IMR-90 (cell line): ENCODE data around the gene SLC33A1. TPM values are rescaled to one million over a fixed set of nuclear protein-coding genes. Genes with fewer than 3 reads are reported as not detected.

ENCODE experiments used
- ATAC-seq: fragments of 200-7000 bp; cut with Tn5 transposase; 2 replicates; pipeline ENCODE4 v1.9.1; 2020; ENCODE audit warnings: low read depth, mild to moderate bottlenecking, moderate library complexity
- Bru-seq: library from RNA; stranded (reverse); fragments of 400-500 nt; gene quantifications from one replicate; lab custom pipeline; 2021; lab: Mats Ljungman, UMichigan
- BruChase-seq, 2 experiments: library from RNA; stranded (reverse); fragments of 400-500 nt; gene quantifications; one replicate each; lab custom pipeline; 2021; lab: Mats Ljungman, UMichigan
- BruUV-seq: library from RNA; stranded (reverse); fragments of 400-500 nt; replicated peaks from 2 replicates; lab custom pipeline; 2021; lab: Mats Ljungman, UMichigan
- CTCF ChIA-PET: fragments of 300-600 bp; formaldehyde crosslinking; extraction: SDS; loops from one replicate; lab custom pipeline; 2021; ENCODE audit warnings: antibody characterized with exemption; lab: Yijun Ruan, JAX
- POLR2A ChIA-PET: fragments of 300-600 bp; sonication (Branson Sonifier 250); formaldehyde crosslinking; loops from one replicate; lab custom pipeline; 2022; ENCODE audit warnings: antibody characterized with exemption; ENCODE audit not compliant: unreplicated experiment; lab: Charles Lee
- DNase-seq: peaks from one replicate; pipeline ENCODE4 v3.0.0; 2013
- H2AFZ ChIP-seq: replicated peaks from 2 replicates; pipeline ENCODE3; 2013; ENCODE audit warnings: low read length, mild to moderate bottlenecking; ENCODE audit not compliant: poor library complexity
- H2AK5ac ChIP-seq: 2 replicates; pipeline ENCODE4 v1.6.1; 2013; ENCODE audit warnings: low read depth, low read length, inconsistent platforms
- H2AK9ac ChIP-seq: replicated peaks from 2 replicates; pipeline ENCODE3; 2013; ENCODE audit warnings: mild to moderate bottlenecking, low read depth, low read length, moderate library complexity; ENCODE audit not compliant: poor library complexity
- H2BK120ac ChIP-seq: 2 replicates; pipeline ENCODE4 v1.6.1; 2013; ENCODE audit warnings: low read depth, low read length, inconsistent platforms
- H2BK15ac ChIP-seq: 3 replicates; pipeline ENCODE4 v1.6.1; 2013; ENCODE audit warnings: low read depth, low read length, inconsistent platforms
- H2BK20ac ChIP-seq: 2 replicates; pipeline ENCODE4 v1.6.1; 2013; ENCODE audit warnings: low read depth, mild to moderate bottlenecking, inconsistent platforms, low read length, moderate library complexity
- H2BK5ac ChIP-seq: 2 replicates; pipeline ENCODE4 v1.6.1; 2013; ENCODE audit warnings: mild to moderate bottlenecking, low read depth, low read length, inconsistent platforms; ENCODE audit not compliant: poor library complexity, severe bottlenecking
- H3K14ac ChIP-seq: replicated peaks from 2 replicates; pipeline ENCODE4 v1.6.1; 2013; ENCODE audit warnings: low read depth, low read length, inconsistent platforms
- H3K18ac ChIP-seq: 2 replicates; pipeline ENCODE4 v1.6.1; 2013; ENCODE audit warnings: low read depth, low read length, control low read depth
- H3K23ac ChIP-seq: 2 replicates; pipeline ENCODE4 v1.6.1; 2013; ENCODE audit warnings: low read depth, low read length, inconsistent platforms
- H3K27ac ChIP-seq: 2 replicates; pipeline ENCODE4 v1.5.1; 2013; ENCODE audit warnings: mild to moderate bottlenecking, control low read depth, low read length; ENCODE audit not compliant: insufficient read depth
- H3K27me3 ChIP-seq: 2 replicates; pipeline ENCODE4 v1.6.1; 2013; ENCODE audit warnings: low read length; ENCODE audit not compliant: control insufficient read depth, insufficient read depth
- H3K36me3 ChIP-seq: 2 replicates; pipeline ENCODE4 v1.6.1; 2013; ENCODE audit warnings: low read length, mixed read lengths; ENCODE audit not compliant: control insufficient read depth, insufficient read depth
- H3K4ac ChIP-seq: 2 replicates; pipeline ENCODE4 v1.6.1; 2013; ENCODE audit warnings: low read depth, low read length, inconsistent platforms
- H3K4me1 ChIP-seq: 2 replicates; pipeline ENCODE4 v1.6.1; 2013; ENCODE audit warnings: low read length, mixed read lengths; ENCODE audit not compliant: control insufficient read depth, insufficient read depth
- H3K4me2 ChIP-seq: 2 replicates; pipeline ENCODE4 v1.6.1; 2013; ENCODE audit warnings: low read depth, mild to moderate bottlenecking, control low read depth, low read length, moderate library complexity
- H3K4me3 ChIP-seq: 2 replicates; pipeline ENCODE4 v1.5.1; 2013; ENCODE audit warnings: low read depth, mild to moderate bottlenecking, control low read depth, low read length, moderate library complexity; ENCODE audit not compliant: insufficient read depth
- H3K56ac ChIP-seq: 2 replicates; pipeline ENCODE4 v1.6.1; 2013; ENCODE audit warnings: low read length, inconsistent platforms; ENCODE audit not compliant: insufficient read depth; ENCODE audit errors: extremely low read depth
- H3K79me1 ChIP-seq, 2 experiments: 2 replicates each; pipeline ENCODE4 v1.6.1; 2013; ENCODE audit warnings: low read length in 2 of 2, inconsistent platforms in 1 of 2, low read depth in 1 of 2
- H3K9ac ChIP-seq: 2 replicates; pipeline ENCODE4 v1.6.1; 2013; ENCODE audit warnings: low read depth, low read length, control low read depth
- H3K9me1 ChIP-seq: 2 replicates; pipeline ENCODE4 v1.6.1; 2013; ENCODE audit warnings: low read length, inconsistent platforms; ENCODE audit not compliant: insufficient read depth
- H3K9me3 ChIP-seq: 2 replicates; pipeline ENCODE4 v1.6.1; 2013; ENCODE audit warnings: low read length; ENCODE audit not compliant: control insufficient read depth, insufficient read depth
- H4K20me1 ChIP-seq: 2 replicates; pipeline ENCODE4 v1.6.1; 2013; ENCODE audit warnings: low read length, inconsistent platforms; ENCODE audit not compliant: insufficient read depth
- H4K5ac ChIP-seq: 2 replicates; pipeline ENCODE4 v1.6.1; 2013; ENCODE audit warnings: mild to moderate bottlenecking, low read depth, low read length, control low read depth
- H4K8ac ChIP-seq, 2 experiments: 2 replicates each; pipeline ENCODE4 v1.6.1; 2013; ENCODE audit warnings: low read depth in 2 of 2, low read length in 2 of 2, control low read depth in 1 of 2, inconsistent platforms in 1 of 2
- H4K91ac ChIP-seq: 2 replicates; pipeline ENCODE4 v1.6.1; 2013; ENCODE audit warnings: low read depth, low read length, inconsistent platforms; ENCODE audit not compliant: insufficient read depth
- BHLHE40 ChIP-seq: fragments of 150-350 bp; IDR thresholded peaks from 2 replicates; pipeline ENCODE4 v1.6.1; 2016; ENCODE audit warnings: mild to moderate bottlenecking, low read depth, low read length
- CEBPB ChIP-seq: IDR thresholded peaks from 2 replicates; pipeline ENCODE4 v1.6.1; 2012; ENCODE audit warnings: low read depth, low read length, improper control_type of control experiment
- ELK1 ChIP-seq: fragments of 150-350 bp; IDR thresholded peaks from 2 replicates; pipeline ENCODE4 v1.6.1; 2016; ENCODE audit warnings: low read depth, mild to moderate bottlenecking, low read length, moderate library complexity, borderline replicate concordance
- FOS ChIP-seq: fragments of 150-350 bp; IDR thresholded peaks from 2 replicates; pipeline ENCODE4 v1.6.1; 2016; ENCODE audit warnings: low read depth, low read length
- MXI1 ChIP-seq: IDR thresholded peaks from 2 replicates; pipeline ENCODE4 v1.6.1; 2012; ENCODE audit warnings: low read depth, mild to moderate bottlenecking, low read length, moderate library complexity, borderline replicate concordance
- RAD21 ChIP-seq: IDR thresholded peaks from 2 replicates; pipeline ENCODE4 v1.6.1; 2012; ENCODE audit warnings: low read length, improper control_type of control experiment
- RCOR1 ChIP-seq: IDR thresholded peaks from 2 replicates; pipeline ENCODE4 v1.6.1; 2012; ENCODE audit warnings: mild to moderate bottlenecking, low read length, improper control_type of control experiment; ENCODE audit not compliant: insufficient replicate concordance
- RFX5 ChIP-seq: IDR thresholded peaks from 2 replicates; pipeline ENCODE4 v1.8.0; 2012; ENCODE audit warnings: low read depth, mild to moderate bottlenecking, low read length, moderate library complexity
- WGBS, 2 experiments: methylation state at CpG; one replicate each; pipeline versions ENCODE4 v1.1.5 to v1.1.7; 2013; ENCODE audit warnings: missing lambda C conversion rate in 2 of 2; ENCODE audit not compliant: insufficient read length in 1 of 2; ENCODE audit errors: extremely low coverage in 2 of 2; 5-methylcytosine and 5-hydroxymethylcytosine counted together
- dilution Hi-C: fragments of 300-500 bp; cut with HindIII; formaldehyde crosslinking; loops from one replicate; pipeline ENCODE4 v1.14.3; 2018; ENCODE audit warnings: low sequenced_read_pairs; ENCODE audit not compliant: unreplicated experiment
- in situ Hi-C: fragments of 300-500 bp; cut with MboI; formaldehyde crosslinking; loops from 3 replicates; pipeline ENCODE4 v1.14.3; 2019; ENCODE audit warnings: low sequenced_read_pairs, inconsistent platforms, mixed read lengths
- intact Hi-C: fragments of 100-400 bp; cut with micrococcal nuclease; formaldehyde crosslinking; loops from 2 replicates; pipeline ENCODE4 v1.10.0; 2022
- long read RNA-seq: library from polyadenylated mRNA; unstranded; transcript quantifications from one replicate; pipeline ENCODE4 v2.0.0, GENCODE V29; 2021; ENCODE audit not compliant: unreplicated experiment
- polyA plus RNA-seq, 3 experiments: library from polyadenylated mRNA; depleted of rRNA; stranded (reverse); fragments of >200 nt; gene quantifications; 2 replicates each; pipeline ENCODE4 v1.2.3, GENCODE V29; 2012; ENCODE audit warnings: low replicate concordance in 1 of 3
- total RNA-seq: library from RNA; depleted of rRNA; stranded (reverse); fragments of >200 nt; gene quantifications from 2 replicates; pipeline ENCODE4 v1.2.3, GENCODE V29; 2012; rRNA removed
- TF ChIP-seq, protein P1 (sequence below): conservative IDR thresholded peaks from 2 replicates; pipeline ENCODE4 v1.5.1; 2012; ENCODE audit warnings: mild to moderate bottlenecking, low read depth, low read length, improper control_type of control experiment
- TF ChIP-seq, protein P2 (sequence below): fragments of 150-350 bp; IDR thresholded peaks from 2 replicates; pipeline ENCODE4 v1.6.1; 2017; ENCODE audit warnings: mild to moderate bottlenecking, antibody characterized with exemption, low read length, low read depth

SLC33A1 gene
- total RNA-seq, result 32.4 and 34.4 TPM in 2 replicates
- polyA plus RNA-seq (2012; rRNA removed), result 12.7 and 12.9 TPM in 2 replicates
- polyA plus RNA-seq (2012; cell fraction: cytosol; rRNA removed), result 7.7 and 9.0 TPM in 2 replicates
- 9.8 and 13.6 TPM in 2 replicates for polyA plus RNA-seq (2012; cell fraction: nucleus; rRNA removed; ENCODE audit: low replicate concordance)
- percentile 60 among the genes with signal in this experiment for Bru-seq, nascent RNA
- percentile 91 among the genes with signal in this experiment for BruChase-seq, experiment 1, labeled RNA remaining after a 6-hour chase
- percentile 86 among the genes with signal in this experiment for BruChase-seq, experiment 2, labeled RNA remaining after a 2-hour chase
- long read RNA-seq, full-length matches to known transcripts, result 34 of 48 reads
- long read RNA-seq, partial matches to known transcripts, result 3 of 48 reads
- long read RNA-seq, other reads (novel, unspliced or antisense), result 11 of 48 reads

GRCh38 chr3:155854141-155854940 is at the start of gene SLC33A1:
Gene SLC33A1 (minus strand): TSS chr3:155854427. CDS start chr3:155853997, 430 bp downstream.
- H3K9ac ChIP-seq, result peak within 1 kb of the TSS; percentile 72
- dilution Hi-C loops (no loop called here), intact Hi-C loops (loop anchor here (1.0 to 10.0 kb wide), 2 partner anchors 16 to 1520 kb away; partner anchors contain the start of gene GMPS), in situ Hi-C loops (no loop called here)
- peak within 1 kb of the TSS; percentile 68 for H2BK5ac ChIP-seq
- H3K4me2 ChIP-seq, result peak within 1 kb of the TSS; percentile 99
- H4K91ac ChIP-seq, result peak within 1 kb of the TSS; percentile 75
- CTCF ChIA-PET, result interaction anchor here (1.6 kb wide), 1 partner anchor 48 kb away, joined by 5 read pairs; the partner anchor contains the start of gene C3orf33
- H2AK9ac ChIP-seq, result peak within 1 kb of the TSS; percentile 95
- H3K36me3 ChIP-seq, result no peaks in the 10 kb centered on the region
- peak within 1 kb of the TSS; percentile 95 for H3K14ac ChIP-seq
- H3K27ac ChIP-seq, result peak within 1 kb of the TSS; percentile 79
- no peaks in the 10 kb centered on the region for H3K9me1 ChIP-seq
- H3K4me1 ChIP-seq, result no peaks in the 10 kb centered on the region
- H3K9me3 ChIP-seq, result no peaks in the 10 kb centered on the region
- H3K56ac ChIP-seq, result peak within 1 kb of the TSS; percentile 84
- H2BK15ac ChIP-seq, result no peak within 1 kb of the TSS
- peaks cover 5% of the 10 kb centered on the region; the same call in 1 of the 2 replicates for H4K20me1 ChIP-seq
- H2BK120ac ChIP-seq, result peak within 1 kb of the TSS; percentile 33; the same call in 1 of the 2 replicates
- peak within 1 kb of the TSS; percentile 81 for H2AK5ac ChIP-seq
- H4K5ac ChIP-seq, result peak within 1 kb of the TSS; percentile 83
- peak within 1 kb of the TSS; percentile 12; the same call in 1 of the 2 replicates for H3K18ac ChIP-seq
- H2BK20ac ChIP-seq, result 0 out of 2 replicates have a peak within 1 kb of the TSS, but pooled peaks have one; percentile 5
- peak within 1 kb of the TSS; percentile 63 for H3K4me3 ChIP-seq
- BruUV-seq, result no TSS peak
- peaks cover 0 to 31% of the 10 kb centered on the region in 2 experiments; a peak in 2 of 4 replicates for H3K79me1 ChIP-seq
- peak within 1 kb of the TSS; percentile 96 for H3K4ac ChIP-seq
- no peaks in the 10 kb centered on the region for H3K27me3 ChIP-seq
- 0% methylated on average over 18 of the region's 50 CpGs; no CpG with 5 or more reads in 1 of the 2 experiments for WGBS, 2 experiments
- POLR2A ChIA-PET, result interaction anchor here (0.6 kb wide), 1 partner anchor 131 kb away, joined by 4 read pairs; no protein-coding TSS in a partner anchor
- peak; percentile 99 for DNase-seq
- peak within 1 kb of the TSS; percentile 93 for H3K23ac ChIP-seq
- peak; percentile 97 for ATAC-seq
- H4K8ac ChIP-seq, result peak within 1 kb of the TSS; percentile 89 to 99
- peak within 1 kb of the TSS; percentile 95 for H2AFZ ChIP-seq
- no peak; the same call in 1 of the 2 replicates for TF ChIP-seq MXI1
- TF ChIP-seq, protein P1, sequence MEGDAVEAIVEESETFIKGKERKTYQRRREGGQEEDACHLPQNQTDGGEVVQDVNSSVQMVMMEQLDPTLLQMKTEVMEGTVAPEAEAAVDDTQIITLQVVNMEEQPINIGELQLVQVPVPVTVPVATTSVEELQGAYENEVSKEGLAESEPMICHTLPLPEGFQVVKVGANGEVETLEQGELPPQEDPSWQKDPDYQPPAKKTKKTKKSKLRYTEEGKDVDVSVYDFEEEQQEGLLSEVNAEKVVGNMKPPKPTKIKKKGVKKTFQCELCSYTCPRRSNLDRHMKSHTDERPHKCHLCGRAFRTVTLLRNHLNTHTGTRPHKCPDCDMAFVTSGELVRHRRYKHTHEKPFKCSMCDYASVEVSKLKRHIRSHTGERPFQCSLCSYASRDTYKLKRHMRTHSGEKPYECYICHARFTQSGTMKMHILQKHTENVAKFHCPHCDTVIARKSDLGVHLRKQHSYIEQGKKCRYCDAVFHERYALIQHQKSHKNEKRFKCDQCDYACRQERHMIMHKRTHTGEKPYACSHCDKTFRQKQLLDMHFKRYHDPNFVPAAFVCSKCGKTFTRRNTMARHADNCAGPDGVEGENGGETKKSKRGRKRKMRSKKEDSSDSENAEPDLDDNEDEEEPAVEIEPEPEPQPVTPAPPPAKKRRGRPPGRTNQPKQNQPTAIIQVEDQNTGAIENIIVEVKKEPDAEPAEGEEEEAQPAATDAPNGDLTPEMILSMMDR, result no peak
- peak; percentile 85 for TF ChIP-seq BHLHE40
- peak; percentile 24 for TF ChIP-seq RCOR1
- TF ChIP-seq, protein P2, sequence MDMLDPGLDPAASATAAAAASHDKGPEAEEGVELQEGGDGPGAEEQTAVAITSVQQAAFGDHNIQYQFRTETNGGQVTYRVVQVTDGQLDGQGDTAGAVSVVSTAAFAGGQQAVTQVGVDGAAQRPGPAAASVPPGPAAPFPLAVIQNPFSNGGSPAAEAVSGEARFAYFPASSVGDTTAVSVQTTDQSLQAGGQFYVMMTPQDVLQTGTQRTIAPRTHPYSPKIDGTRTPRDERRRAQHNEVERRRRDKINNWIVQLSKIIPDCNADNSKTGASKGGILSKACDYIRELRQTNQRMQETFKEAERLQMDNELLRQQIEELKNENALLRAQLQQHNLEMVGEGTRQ, result peak; percentile 100
- TF ChIP-seq RAD21, result no peak
- no peak for TF ChIP-seq ELK1
- TF ChIP-seq RFX5, result no peak
- TF ChIP-seq CEBPB, result peak; percentile 89
- peak; percentile 72 for TF ChIP-seq FOS
